Smooth muscle cell (in vitro differentiated cells): Measurements from ENCODE around the gene GGNBP2. TPM values are rescaled to one million over a fixed set of nuclear protein-coding genes. Genes with fewer than 3 reads are reported as not detected.

Experiments
- DNase-seq: peaks from one replicate; lab custom pipeline; 2025; ENCODE audit not compliant: unreplicated experiment; lab: John Stamatoyannopoulos, UW
- H2AFZ ChIP-seq: fragments of 200-600 bp; sonication (generic); 2 replicates; pipeline ENCODE4 v1.6.0; 2016; ENCODE audit warnings: antibody characterized with exemption, low read depth, mild to moderate bottlenecking
- H3F3A ChIP-seq: fragments of 200-600 bp; sonication (generic); 2 replicates; pipeline ENCODE4 v1.6.0; 2017; ENCODE audit warnings: antibody characterized with exemption, low read depth
- H3K27ac ChIP-seq: fragments of 200-600 bp; sonication (generic); 2 replicates; pipeline ENCODE4 v1.5.1; 2016; ENCODE audit warnings: low read depth, mild to moderate bottlenecking
- H3K27me3 ChIP-seq: fragments of 200-600 bp; sonication (generic); 2 replicates; pipeline ENCODE4 v1.6.1; 2016; ENCODE audit warnings: low read depth, mild to moderate bottlenecking
- H3K36me3 ChIP-seq: fragments of 200-600 bp; sonication (generic); 2 replicates; pipeline ENCODE4 v1.5.1; 2016; ENCODE audit warnings: low read depth
- H3K4me1 ChIP-seq: fragments of 200-600 bp; sonication (generic); 2 replicates; pipeline ENCODE4 v1.5.1; 2016; ENCODE audit warnings: low read depth
- H3K4me2 ChIP-seq: fragments of 200-600 bp; sonication (generic); 2 replicates; pipeline ENCODE4 v1.6.0; 2016; ENCODE audit warnings: mild to moderate bottlenecking
- H3K4me3 ChIP-seq: fragments of 200-600 bp; sonication (generic); 2 replicates; pipeline ENCODE4 v1.5.1; 2016; ENCODE audit warnings: mild to moderate bottlenecking
- H3K79me2 ChIP-seq: fragments of 200-600 bp; sonication (generic); 2 replicates; pipeline ENCODE4 v1.6.0; 2016; ENCODE audit warnings: low read depth, mild to moderate bottlenecking
- H3K9ac ChIP-seq: fragments of 200-600 bp; sonication (generic); 2 replicates; pipeline ENCODE4 v1.6.0; 2016; ENCODE audit warnings: low read depth
- H3K9me3 ChIP-seq: fragments of 200-600 bp; sonication (generic); replicated peaks from 2 replicates; pipeline ENCODE4 v1.5.1; 2016; ENCODE audit warnings: low read depth
- H4K20me1 ChIP-seq: fragments of 200-600 bp; sonication (generic); 2 replicates; pipeline ENCODE4 v1.6.0; 2016; ENCODE audit warnings: low read depth
- CTCF ChIP-seq: fragments of 200-600 bp; sonication (generic); IDR thresholded peaks from 2 replicates; pipeline ENCODE4 v1.5.1; 2017; ENCODE audit warnings: borderline replicate concordance, mild to moderate bottlenecking, antibody characterized with exemption; ENCODE audit not compliant: insufficient read depth, poor library complexity, severe bottlenecking
- WGBS: methylation state at CpG from one replicate; pipeline ENCODE4 v1.1.7; 2016; ENCODE audit warnings: low lambda C conversion rate; 5-methylcytosine and 5-hydroxymethylcytosine counted together
- polyA plus RNA-seq: library from polyadenylated mRNA; unstranded; fragments of >200 nt; fragmentation: Nextera tagmentation; extraction: Ambion mirVana; gene quantifications from 2 replicates; pipeline ENCODE4 v1.2.1, GENCODE V29; 2016
- total RNA-seq: library from RNA; depleted of rRNA; stranded (reverse); fragments of >200 nt; gene quantifications from 2 replicates; pipeline ENCODE4 v1.2.3, GENCODE V29; 2014

Gene GGNBP2
- total and polyA plus RNA-seq, 2 experiments from 2014 or later, result 54.4 to 56.6 TPM

GRCh38 chr17:36586138-36586537, 41.4 kb downstream of the GGNBP2 start:
- peaks cover 37% of the 10 kb centered on the region for H3F3A ChIP-seq
- H3K27ac ChIP-seq, result no peak overlapping the region
- H3K4me2 ChIP-seq, result no peak overlapping the region
- peaks cover 90% of the 10 kb centered on the region for H4K20me1 ChIP-seq
- 100% methylated on average over 2 of the region's 2 CpGs for WGBS
- no peak for DNase-seq
- H3K9ac ChIP-seq, result no peak overlapping the region
- H3K4me3 ChIP-seq, result no peak overlapping the region
- H3K27me3 ChIP-seq, result no peaks in the 10 kb centered on the region
- TF ChIP-seq CTCF, result no peak
- H3K79me2 ChIP-seq, result peaks cover 8% of the 10 kb centered on the region
- no peaks in the 10 kb centered on the region for H3K9me3 ChIP-seq
- H3K36me3 ChIP-seq, result peaks cover 17% of the 10 kb centered on the region
- H2AFZ ChIP-seq, result no peak overlapping the region
- H3K4me1 ChIP-seq, result no peaks in the 10 kb centered on the region

- Histone ChIP-seq H3K4me2 (no peak overlapping the region), H3K27me3 (no peaks in the 10 kb centered on the region), H3K9ac (no peak overlapping the region), H3K4me1 (peaks cover 15% of the 10 kb centered on the region), H2AFZ (no peak overlapping the region), H3F3A (peaks cover 40% of the 10 kb centered on the region), H3K4me3 (no peak overlapping the region), H3K9me3 (no peaks in the 10 kb centered on the region), H3K27ac (no peak overlapping the region), H3K79me2 (peaks cover 8% of the 10 kb centered on the region), H3K36me3 (peaks cover 13% of the 10 kb centered on the region), H4K20me1 (peaks cover 60% of the 10 kb centered on the region)
- 57% methylated on average over 2 of the region's 2 CpGs for WGBS
- no peak for DNase-seq
- no peak for TF ChIP-seq CTCF
Observed at GRCh38 chr17:36590082-36590481, 45.4 kb downstream of the GGNBP2 start.

GRCh38 chr17:36591434-36592315, 47.0 kb downstream of the GGNBP2 start, which contains the start of gene DHRS11:
Gene DHRS11, plus strand, starts transcription at chr17:36591879. Its CDS starts 131 bp downstream, at chr17:36592010.
- H3K36me3 ChIP-seq, result no peaks in the 10 kb centered on the region
- peak; percentile 48 for DNase-seq
- peaks cover 15% of the 10 kb centered on the region for H3K4me1 ChIP-seq
- H3F3A ChIP-seq, result peaks cover 31% of the 10 kb centered on the region
- H4K20me1 ChIP-seq, result peaks cover 44% of the 10 kb centered on the region
- peak within 1 kb of the TSS; percentile 63 for H3K9ac ChIP-seq
- no peaks in the 10 kb centered on the region for H3K9me3 ChIP-seq
- peak within 1 kb of the TSS; percentile 80 for H3K4me3 ChIP-seq
- H3K79me2 ChIP-seq, result no peaks in the 10 kb centered on the region
- peak within 1 kb of the TSS; percentile 16 for H3K27ac ChIP-seq
- H2AFZ ChIP-seq, result no peak within 1 kb of the TSS
- TF ChIP-seq CTCF, result no peak
- H3K4me2 ChIP-seq, result peak within 1 kb of the TSS; percentile 89
- H3K27me3 ChIP-seq, result no peaks in the 10 kb centered on the region
- WGBS, result 10% methylated on average over 29 of the region's 87 CpGs
